NCI-H128 (cell line): ENCODE measurements around the gene CRACDL.
A peak's percentile ranks its signal among the peaks of the same experiment; 100 is the strongest.
"Not testable (repeated sequence)": the region's sequence is repeated elsewhere in the genome, so short reads cannot be mapped to it uniquely, and the experiment has no call there.

Experiments
- DNase-seq: peaks from one replicate; lab custom pipeline; 2025; ENCODE audit not compliant: unreplicated experiment; lab: John Stamatoyannopoulos, UW

The CRACDL gene

GRCh38 chr2:98886066-98886554 is 49.9 kb downstream of the CRACDL start:
- no peak for DNase-seq

GRCh38 chr2:98884658-98885057 is 51.4 kb downstream of the CRACDL start:
- DNase-seq: no peak

GRCh38 chr2:98883780-98884211 is 52.2 kb downstream of the CRACDL start:
- no peak for DNase-seq

GRCh38 chr2:98882971-98883779 is 52.9 kb downstream of the CRACDL start:
- no peak for DNase-seq

- no peak for DNase-seq
Observed at GRCh38 chr2:98882368-98882767, 53.7 kb downstream of the CRACDL start.

GRCh38 chr2:98881153-98881650 is 54.8 kb downstream of the CRACDL start:
- DNase-seq: no peak

GRCh38 chr2:98880266-98881152 is 55.5 kb downstream of the CRACDL start:
- no peak for DNase-seq

GRCh38 chr2:98877658-98878057 is 58.4 kb downstream of the CRACDL start:
- not testable (repeated sequence) for DNase-seq

- no peak for DNase-seq
Observed at GRCh38 chr2:98876741-98877140, 59.3 kb downstream of the CRACDL start.

GRCh38 chr2:98875746-98876145 is 60.3 kb downstream of the CRACDL start:
- no peak for DNase-seq

- DNase-seq: no peak
Observed at GRCh38 chr2:98875081-98875728, 60.8 kb downstream of the CRACDL start.

GRCh38 chr2:98874186-98874689 is 61.8 kb downstream of the CRACDL start:
- no peak for DNase-seq

- no peak for DNase-seq
Observed at GRCh38 chr2:98872526-98872925, 63.5 kb downstream of the CRACDL start.

GRCh38 chr2:98871506-98871905 is 64.5 kb downstream of the CRACDL start:
- DNase-seq: no peak

- peak; percentile 61 for DNase-seq
Observed at GRCh38 chr2:98870516-98871158, 65.4 kb downstream of the CRACDL start.

- peak; percentile 99 for DNase-seq
Observed at GRCh38 chr2:98869870-98870269, 66.2 kb downstream of the CRACDL start.

GRCh38 chr2:98869272-98869641 is 66.8 kb downstream of the CRACDL start:
- peak; percentile 79 for DNase-seq

- no peak for DNase-seq
Observed at GRCh38 chr2:98868548-98869271, 67.3 kb downstream of the CRACDL start.

GRCh38 chr2:98867539-98868309 is 68.3 kb downstream of the CRACDL start:
- DNase-seq: no peak
